Measurements from ENCODE around the gene TTC9C. TPM values are rescaled to one million over a fixed set of nuclear protein-coding genes. Genes with fewer than 3 reads are reported as not detected.
A peak's percentile ranks its signal among the peaks of the same experiment; 100 is the strongest.
"Not testable (repeated sequence)": the region's sequence is repeated elsewhere in the genome, so short reads cannot be mapped to it uniquely, and the experiment has no call there.

Gene TTC9C
- total and polyA plus RNA-seq, 4 donors: 17.3 to 40.7 (median 26.8) TPM

DNA sequence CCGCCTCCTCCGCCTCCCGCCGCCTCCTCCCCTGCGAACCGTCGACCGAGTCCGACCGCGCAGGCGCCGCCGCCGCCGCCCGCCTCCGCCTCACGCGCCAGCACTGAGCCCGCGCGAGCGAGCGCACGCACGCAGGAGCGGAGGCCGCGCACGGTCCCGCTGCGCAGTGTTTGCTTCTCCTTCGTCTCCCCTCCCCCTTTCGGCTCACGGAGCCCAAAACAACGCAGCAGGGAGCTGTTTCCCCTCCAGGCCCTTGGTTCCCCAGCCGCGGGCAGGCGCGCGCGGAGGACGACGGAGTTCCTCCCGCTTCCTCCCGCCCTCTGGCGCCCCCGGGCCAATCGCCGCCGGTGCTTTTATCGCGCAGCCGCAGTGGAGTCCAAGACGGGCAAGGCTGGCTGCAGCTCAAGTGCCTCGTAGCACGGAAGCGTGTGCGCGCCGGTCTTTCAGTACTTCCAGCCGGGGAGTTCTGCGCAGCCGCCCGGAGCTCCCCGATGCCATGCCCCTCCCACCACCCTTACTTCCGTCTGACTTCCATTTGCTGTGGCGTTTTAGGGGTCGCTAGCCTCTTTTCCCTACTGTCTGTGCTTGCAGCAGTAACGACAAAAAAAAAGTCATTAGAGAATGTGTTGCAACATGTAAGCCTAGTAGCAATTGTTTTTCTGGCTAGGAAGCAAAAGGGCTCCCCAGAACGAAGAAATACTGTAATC is 968 bp upstream of the TTC9C start, which contains the start of gene HNRNPUL2:
HNRNPUL2 (minus strand) TSS at position 293 of the 707 bp plus-strand sequence. CDS start 301 bp downstream, outside the sequence.
- Histone ChIP-seq H3K27ac (ENCODE audit: low read depth in 1 of 2, low read length in 2 of 2) (peak within 1 kb of the TSS; percentile 78 to 100), H3K4me3 (ENCODE audit: low read length in 2 of 2) (peak within 1 kb of the TSS; percentile 84 to 99), H3K9me3 (ENCODE audit: control insufficient read depth, low read length) (no peaks in the 10 kb centered on the region), H3K4me1 (ENCODE audit: control insufficient read depth in 1 of 2, insufficient read depth in 2 of 2, low read length in 2 of 2) (no peaks in the 10 kb centered on the region), H3K36me3 (ENCODE audit: control insufficient read depth in 1 of 2, insufficient read depth in 2 of 2, low read length in 1 of 2) (peaks cover 2 to 4% of the 10 kb centered on the region in 2 donors), H3K27me3 (ENCODE audit: control insufficient read depth in 1 of 2, insufficient read depth in 2 of 2, low read length in 1 of 2) (no peaks in the 10 kb centered on the region)
- intact Hi-C loops (cut with DNase I): loop anchor here in 1 of 2 donors (5.0 kb wide), 1 partner anchor 45 kb away; the partner anchor contains the start of gene TAF6L
- peak; percentile 96 for ATAC-seq (ENCODE audit: low FRiP score)
- DNase-seq: peak; percentile 99
- 0 to 1% methylated on average over 50 to 72 of the region's 72 CpGs for WGBS, 2 donors

DNA sequence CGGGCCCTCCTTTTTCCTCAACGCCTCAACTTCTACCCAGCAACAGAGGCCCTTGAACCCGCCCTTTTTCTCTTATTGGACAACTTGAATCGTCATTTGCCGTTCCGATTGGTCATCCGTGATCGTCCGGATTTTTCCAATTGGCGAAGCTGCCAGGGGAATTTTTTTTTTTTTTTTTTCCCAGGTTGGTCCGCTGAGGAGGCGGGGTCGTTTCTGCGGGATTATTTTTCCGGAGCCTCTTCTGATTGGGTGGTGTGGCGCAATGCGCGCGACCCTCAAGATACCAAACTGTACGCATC is 465 bp upstream of the TTC9C start:
- WGBS, 2 donors: 0% methylated on average over 20 of the region's 20 CpGs
- DNase-seq (peak; percentile 87 to 90), ATAC-seq (ENCODE audit: low FRiP score) (peak; percentile 92)
- peaks cover 0 to 4% of the 10 kb centered on the region in 2 donors for H3K36me3 ChIP-seq (ENCODE audit: control insufficient read depth in 1 of 2, insufficient read depth in 2 of 2, low read length in 1 of 2)
- peak overlapping the region in 1 of 2 donors; percentile 100 for H3K27ac ChIP-seq (ENCODE audit: low read depth in 1 of 2, low read length in 2 of 2)
- H3K9me3 ChIP-seq (ENCODE audit: control insufficient read depth, low read length): no peaks in the 10 kb centered on the region
- H3K27me3 ChIP-seq (ENCODE audit: control insufficient read depth in 1 of 2, insufficient read depth in 2 of 2, low read length in 1 of 2): no peaks in the 10 kb centered on the region
- H3K4me3 ChIP-seq (ENCODE audit: low read length in 2 of 2): peak overlapping the region; percentile 54 to 99
- no peaks in the 10 kb centered on the region for H3K4me1 ChIP-seq (ENCODE audit: control insufficient read depth in 1 of 2, insufficient read depth in 2 of 2, low read length in 2 of 2)
- intact Hi-C loops (cut with DNase I): loop anchor here in 1 of 2 donors (5.0 kb wide), 1 partner anchor 44 kb away; the partner anchor contains the start of gene TAF6L

DNA sequence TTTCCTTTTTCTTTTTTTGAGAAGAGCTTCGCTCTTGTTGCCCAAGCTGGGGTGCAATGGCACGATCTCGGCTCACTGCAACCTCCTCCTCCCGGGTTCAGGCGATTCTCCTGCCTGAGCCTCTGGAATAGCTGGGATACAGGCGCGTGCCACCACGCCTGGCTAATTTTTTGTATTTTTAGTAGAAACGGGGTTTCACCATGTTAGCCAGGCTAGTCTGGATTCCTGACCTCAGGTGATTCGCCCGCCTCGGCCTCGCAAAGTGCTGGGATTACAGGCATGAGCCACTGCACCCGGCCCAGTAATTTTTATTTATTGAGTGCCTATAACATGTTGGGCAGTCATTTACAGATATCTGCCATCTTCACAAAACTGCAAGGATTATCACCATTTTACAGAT is 1.8 kb downstream of the TTC9C start:
- H3K4me3 ChIP-seq (ENCODE audit: low read length in 2 of 2); ATAC-seq (ENCODE audit: low FRiP score); H3K36me3 ChIP-seq (ENCODE audit: control insufficient read depth in 1 of 2, insufficient read depth in 2 of 2, low read length in 1 of 2); H3K27me3 ChIP-seq (ENCODE audit: control insufficient read depth in 1 of 2, insufficient read depth in 2 of 2, low read length in 1 of 2); DNase-seq; H3K27ac ChIP-seq (ENCODE audit: low read depth in 1 of 2, low read length in 2 of 2); intact Hi-C loops (cut with DNase I); H3K9me3 ChIP-seq (ENCODE audit: control insufficient read depth, low read length); H3K4me1 ChIP-seq (ENCODE audit: control insufficient read depth in 1 of 2, insufficient read depth in 2 of 2, low read length in 2 of 2): not testable (repeated sequence)
- WGBS, 2 donors: 85 to 87% methylated on average over 14 of the region's 14 CpGs

GRCh38 chr11:62732830-62733229 is 4.5 kb downstream of the TTC9C start:
- WGBS, 2 donors: 74 to 78% methylated on average over 2 of the region's 2 CpGs
- H3K9me3 ChIP-seq (ENCODE audit: control insufficient read depth, low read length): no peaks in the 10 kb centered on the region
- no peaks in the 10 kb centered on the region for H3K27me3 ChIP-seq (ENCODE audit: control insufficient read depth in 1 of 2, insufficient read depth in 2 of 2, low read length in 1 of 2)
- no peaks in the 10 kb centered on the region for H3K4me1 ChIP-seq (ENCODE audit: control insufficient read depth in 1 of 2, insufficient read depth in 2 of 2, low read length in 2 of 2)
- no peak for DNase-seq
- H3K36me3 ChIP-seq (ENCODE audit: control insufficient read depth in 1 of 2, insufficient read depth in 2 of 2, low read length in 1 of 2): peaks cover 0 to 8% of the 10 kb centered on the region in 2 donors
- no peak overlapping the region for H3K4me3 ChIP-seq (ENCODE audit: low read length in 2 of 2)
- H3K27ac ChIP-seq (ENCODE audit: low read depth in 1 of 2, low read length in 2 of 2): no peak overlapping the region
- ATAC-seq (ENCODE audit: low FRiP score): no peak
- intact Hi-C loops (cut with DNase I): no loop called here

DNA sequence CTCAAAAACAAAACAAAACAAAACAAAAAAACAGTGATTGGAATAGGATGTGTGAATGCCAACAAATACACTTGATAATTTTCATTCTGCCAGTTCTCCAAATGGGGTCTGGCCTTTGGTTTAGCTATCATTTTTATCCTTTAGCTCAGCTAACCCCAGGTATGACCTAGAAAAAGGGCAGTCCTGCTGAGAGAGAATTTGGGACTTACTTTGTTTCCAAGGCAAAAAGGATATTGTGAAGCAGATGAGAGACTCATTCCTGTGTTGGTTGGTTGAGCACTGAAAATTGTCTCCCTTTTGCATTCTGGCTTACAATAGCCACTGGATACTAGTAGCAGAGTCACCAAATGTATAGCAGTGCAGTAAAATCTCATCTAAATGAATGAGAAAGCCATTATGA is 8.9 kb downstream of the TTC9C start:
- H3K4me3 ChIP-seq (ENCODE audit: low read length in 2 of 2): no peak overlapping the region
- no peak for ATAC-seq (ENCODE audit: low FRiP score)
- no peak overlapping the region for H3K27ac ChIP-seq (ENCODE audit: low read depth in 1 of 2, low read length in 2 of 2)
- H3K36me3 ChIP-seq (ENCODE audit: control insufficient read depth in 1 of 2, insufficient read depth in 2 of 2, low read length in 1 of 2): peaks cover 2 to 8% of the 10 kb centered on the region in 2 donors
- no peak for DNase-seq
- intact Hi-C loops (cut with DNase I): no loop called here
- no peaks in the 10 kb centered on the region for H3K9me3 ChIP-seq (ENCODE audit: control insufficient read depth, low read length)
- H3K4me1 ChIP-seq (ENCODE audit: control insufficient read depth in 1 of 2, insufficient read depth in 2 of 2, low read length in 2 of 2): no peaks in the 10 kb centered on the region
- no peaks in the 10 kb centered on the region for H3K27me3 ChIP-seq (ENCODE audit: control insufficient read depth in 1 of 2, insufficient read depth in 2 of 2, low read length in 1 of 2)

DNA sequence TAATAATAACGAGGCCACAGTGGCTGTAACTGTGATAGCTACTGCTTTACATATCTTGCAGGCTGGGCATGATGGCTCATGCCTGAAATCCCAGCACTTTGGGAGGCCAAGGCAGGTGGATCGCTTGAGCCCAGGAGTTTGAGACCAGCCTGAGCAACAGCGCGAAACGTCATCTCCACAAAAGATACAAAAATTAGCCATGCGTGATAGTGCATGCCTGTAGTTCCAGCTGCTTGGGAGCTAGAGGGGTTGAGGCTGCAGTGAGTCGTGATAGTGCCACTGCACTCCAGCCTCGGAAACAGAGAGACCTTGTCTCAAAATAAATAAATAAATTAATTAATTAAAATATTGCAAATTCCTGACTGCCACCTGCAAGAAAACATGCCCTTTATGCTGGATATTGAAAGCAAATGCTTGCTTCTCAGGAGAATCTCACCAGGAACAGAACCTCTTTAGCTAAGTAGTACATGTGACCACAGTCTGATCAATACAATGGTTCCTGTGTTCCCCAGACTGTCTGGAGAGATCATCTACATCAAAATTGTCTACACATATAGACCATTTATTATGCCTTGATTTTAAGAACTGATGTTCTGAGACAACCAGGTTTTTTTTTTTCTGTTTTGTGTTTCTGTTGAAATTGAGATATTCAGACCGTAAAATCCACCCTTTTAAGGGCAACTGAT is 19.3 kb downstream of the TTC9C start:
- no peak overlapping the region for H3K27ac ChIP-seq (ENCODE audit: low read depth in 1 of 2, low read length in 2 of 2)
- no peaks in the 10 kb centered on the region for H3K4me1 ChIP-seq (ENCODE audit: control insufficient read depth in 1 of 2, insufficient read depth in 2 of 2, low read length in 2 of 2)
- intact Hi-C loops (cut with DNase I): no loop called here
- no peak overlapping the region for H3K4me3 ChIP-seq (ENCODE audit: low read length in 2 of 2)
- H3K36me3 ChIP-seq (ENCODE audit: control insufficient read depth in 1 of 2, insufficient read depth in 2 of 2, low read length in 1 of 2): no peaks in the 10 kb centered on the region
- ATAC-seq (ENCODE audit: low FRiP score): no peak
- peak in 1 of 2 donors; percentile 14 for DNase-seq
- H3K27me3 ChIP-seq (ENCODE audit: control insufficient read depth in 1 of 2, insufficient read depth in 2 of 2, low read length in 1 of 2): no peaks in the 10 kb centered on the region
- 74 to 82% methylated on average over 9 of the region's 9 CpGs for WGBS, 2 donors
- no peaks in the 10 kb centered on the region for H3K9me3 ChIP-seq (ENCODE audit: control insufficient read depth, low read length)

DNA sequence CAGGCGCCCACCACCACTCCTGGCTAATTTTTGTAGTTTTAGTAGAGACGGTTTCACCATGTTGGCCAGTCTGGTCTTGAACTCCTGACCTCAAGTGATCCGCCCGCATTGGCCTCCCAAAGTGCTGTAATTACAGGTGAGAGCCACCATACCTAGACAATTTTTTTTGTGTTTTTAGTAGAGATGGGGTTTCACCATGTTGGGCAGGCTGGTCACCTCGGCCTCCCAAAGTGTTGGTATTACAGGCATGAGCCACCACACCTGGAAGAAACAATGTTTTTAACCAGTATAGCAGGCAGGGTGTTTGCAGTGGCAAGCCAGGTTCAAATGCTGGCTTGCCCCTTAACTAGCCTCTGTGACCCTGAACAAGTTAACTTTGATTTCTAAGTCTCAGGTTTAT is 21.6 kb downstream of the TTC9C start:
- peak in 1 of 2 donors; percentile 23 for DNase-seq

DNA sequence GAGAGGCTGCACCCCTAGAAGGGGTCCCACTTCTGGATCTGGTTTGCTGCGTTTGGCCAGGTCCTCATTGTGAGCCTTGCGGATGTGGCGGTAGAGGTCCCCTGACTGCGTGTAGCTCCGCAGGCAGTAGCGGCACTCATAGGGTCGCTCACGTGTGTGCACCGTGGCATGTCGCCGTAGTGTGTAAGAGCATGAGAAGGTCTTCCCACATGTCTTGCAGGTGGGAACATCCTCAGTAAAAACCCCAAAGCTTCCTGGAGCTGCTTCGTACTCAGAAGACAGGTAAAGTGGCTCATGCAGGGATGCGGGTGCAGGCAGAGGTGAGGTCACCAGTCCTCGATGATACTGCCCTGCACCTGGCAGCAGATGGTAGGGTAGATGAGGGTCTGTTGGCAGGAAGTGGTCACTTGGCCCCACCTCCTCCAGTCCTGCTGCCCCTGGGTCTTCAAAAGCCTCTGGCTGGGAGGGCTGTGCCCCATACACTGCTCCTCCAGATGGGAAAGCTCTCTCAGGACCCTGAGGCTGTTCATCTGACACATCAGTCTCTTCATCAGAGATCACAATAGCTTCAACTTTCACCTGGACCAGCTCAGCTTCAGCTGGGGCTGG is 24.0 kb downstream of the TTC9C start:
- no peaks in the 10 kb centered on the region for H3K9me3 ChIP-seq (ENCODE audit: control insufficient read depth, low read length)
- ATAC-seq (ENCODE audit: low FRiP score): no peak
- no peak overlapping the region for H3K27ac ChIP-seq (ENCODE audit: low read depth in 1 of 2, low read length in 2 of 2)
- no peaks in the 10 kb centered on the region for H3K4me1 ChIP-seq (ENCODE audit: control insufficient read depth in 1 of 2, insufficient read depth in 2 of 2, low read length in 2 of 2)
- DNase-seq: peak in 1 of 2 donors; percentile 62
- no peaks in the 10 kb centered on the region for H3K27me3 ChIP-seq (ENCODE audit: control insufficient read depth in 1 of 2, insufficient read depth in 2 of 2, low read length in 1 of 2)
- WGBS, 2 donors: 96 to 98% methylated on average over 14 of the region's 14 CpGs
- intact Hi-C loops (cut with DNase I): no loop called here
- no peaks in the 10 kb centered on the region for H3K36me3 ChIP-seq (ENCODE audit: control insufficient read depth in 1 of 2, insufficient read depth in 2 of 2, low read length in 1 of 2)
- no peak overlapping the region for H3K4me3 ChIP-seq (ENCODE audit: low read length in 2 of 2)

More for the DNA sequence above, 21.6 kb downstream of the TTC9C start:
- 92 to 94% methylated on average over 5 of the region's 5 CpGs for WGBS, 2 donors
- H3K27ac ChIP-seq (ENCODE audit: low read depth in 1 of 2, low read length in 2 of 2); ATAC-seq (ENCODE audit: low FRiP score); H3K27me3 ChIP-seq (ENCODE audit: control insufficient read depth in 1 of 2, insufficient read depth in 2 of 2, low read length in 1 of 2); H3K4me1 ChIP-seq (ENCODE audit: control insufficient read depth in 1 of 2, insufficient read depth in 2 of 2, low read length in 2 of 2); H3K4me3 ChIP-seq (ENCODE audit: low read length in 2 of 2); H3K36me3 ChIP-seq (ENCODE audit: control insufficient read depth in 1 of 2, insufficient read depth in 2 of 2, low read length in 1 of 2); intact Hi-C loops (cut with DNase I); H3K9me3 ChIP-seq (ENCODE audit: control insufficient read depth, low read length): not testable (repeated sequence)

Data from aorta (tissue), 5 donors.